GM18870 (cell line): ENCODE results near the gene NDUFAF7.
"Not testable (repeated sequence)": the region's sequence is repeated elsewhere in the genome, so short reads cannot be mapped to it uniquely, and the experiment has no call there.

Experiments
- ATAC-seq: cut with Tn5 transposase; IDR thresholded peaks from one replicate; pipeline ENCODE4 v1.9.1; 2021; ENCODE audit warnings: moderate library complexity; ENCODE audit not compliant: unreplicated experiment

Gene NDUFAF7

GRCh38 chr2:37231241-37232130, at the start of gene NDUFAF7, which contains the start of gene CEBPZ:
Gene NDUFAF7 (plus strand): TSS chr2:37231658. CDS start chr2:37231706, 48 bp downstream.
Gene CEBPZ (minus strand): TSS chr2:37231596. CDS start chr2:37231567, 29 bp downstream.
- ATAC-seq = peak; percentile 91

DNA sequence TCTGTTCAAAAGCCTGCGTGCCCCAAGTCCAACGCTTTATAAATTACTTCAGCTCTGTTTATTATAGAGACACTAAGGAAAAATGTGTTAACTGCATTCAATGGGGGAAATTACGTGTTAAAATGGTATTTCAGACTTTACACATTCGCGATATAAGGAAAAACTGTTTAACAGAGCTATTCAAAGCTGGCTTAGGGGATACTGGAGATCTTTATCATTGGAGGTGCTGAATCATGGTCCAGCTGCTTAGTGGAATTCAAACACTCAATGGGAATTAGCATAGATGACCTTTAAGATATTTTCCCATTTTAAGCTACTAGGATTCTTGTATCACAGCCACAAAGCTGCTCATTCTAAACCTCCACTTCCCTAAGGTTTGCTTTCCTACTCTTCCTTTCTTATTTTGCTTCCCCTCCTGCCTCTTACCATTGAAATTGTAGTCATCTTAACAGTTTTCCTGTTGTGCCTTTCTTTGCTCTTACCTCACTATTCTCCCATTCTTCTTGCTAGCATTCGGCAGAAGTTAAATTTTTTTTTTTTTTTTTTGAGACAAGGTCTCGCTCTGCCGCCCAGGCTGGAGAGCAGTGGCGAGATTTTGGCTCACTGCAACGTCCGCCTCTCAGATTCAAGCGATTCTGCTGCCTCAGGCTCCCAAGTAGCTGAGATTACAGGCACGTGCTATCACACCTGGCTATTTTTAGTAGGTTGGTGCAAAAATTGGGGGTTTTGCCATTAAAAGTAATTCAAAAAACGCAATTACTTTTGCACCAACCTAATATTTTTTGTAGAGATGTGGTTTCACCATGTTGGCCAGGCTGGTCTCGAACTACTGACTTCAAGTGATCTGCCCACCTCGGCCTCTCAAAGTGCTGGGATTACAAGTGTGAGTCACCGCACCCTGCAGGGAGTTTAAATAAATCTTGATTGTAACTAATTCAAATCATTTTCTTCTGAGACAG, 49.5 kb upstream of the NDUFAF7 start:
- no peak for ATAC-seq

DNA sequence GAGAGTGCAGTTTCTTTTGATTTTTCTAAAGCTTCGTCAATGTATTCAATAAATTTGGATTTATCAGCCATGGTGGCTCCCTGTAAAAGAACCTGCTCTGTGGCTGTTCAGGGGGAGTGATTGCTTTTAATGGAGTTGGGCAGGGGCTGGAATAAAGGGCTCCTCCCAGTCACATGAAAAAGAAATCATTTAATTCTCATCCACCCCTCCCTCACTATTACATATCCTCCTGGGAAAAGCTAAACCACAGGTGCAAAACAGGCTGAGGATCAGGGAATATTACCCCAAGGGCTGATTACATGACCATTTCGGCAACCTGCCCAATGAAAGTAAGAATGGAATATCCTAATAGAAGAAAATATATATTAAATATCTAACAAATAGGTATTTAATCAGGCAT, 42.9 kb upstream of the NDUFAF7 start, which contains the start of gene SULT6B1:
Gene SULT6B1, minus strand, starts transcription at position 101 of the 400 bp plus-strand sequence. Its CDS starts 30 bp downstream, at position 71.
- no peak for ATAC-seq

DNA sequence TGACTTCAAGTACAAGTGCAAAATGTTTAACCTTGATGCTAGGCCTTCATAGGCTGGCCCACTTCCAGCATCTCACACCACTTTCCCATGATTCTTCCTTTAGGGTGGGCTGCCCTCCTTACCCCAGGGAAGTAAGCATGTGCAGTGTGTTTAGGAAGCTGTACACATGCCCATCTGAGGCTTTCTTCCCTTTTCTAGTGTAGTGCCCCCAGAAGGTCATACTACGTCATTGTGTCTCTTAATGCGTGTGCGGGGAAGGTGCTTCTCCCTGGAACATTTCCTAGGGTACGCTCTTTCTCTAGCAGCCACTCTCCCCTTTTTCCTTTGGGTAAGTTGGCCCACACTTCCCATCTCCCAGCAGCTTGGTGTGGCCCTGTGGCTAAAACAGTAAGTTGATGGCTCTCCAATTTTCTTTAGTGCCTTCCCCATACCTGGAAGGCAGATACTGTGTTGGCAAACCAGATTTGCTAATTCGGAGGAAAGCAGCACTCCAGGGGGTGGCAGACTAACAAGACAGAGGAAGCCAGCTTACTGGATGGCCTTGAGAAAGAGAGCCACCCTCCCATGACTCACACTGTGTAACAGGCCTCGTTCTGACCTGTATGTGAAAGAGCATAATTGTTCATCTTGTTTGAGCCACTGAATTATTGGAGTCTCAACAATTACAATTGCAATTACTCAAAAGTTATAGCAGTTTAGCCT, 41.9 kb upstream of the NDUFAF7 start:
- ATAC-seq = no peak

DNA sequence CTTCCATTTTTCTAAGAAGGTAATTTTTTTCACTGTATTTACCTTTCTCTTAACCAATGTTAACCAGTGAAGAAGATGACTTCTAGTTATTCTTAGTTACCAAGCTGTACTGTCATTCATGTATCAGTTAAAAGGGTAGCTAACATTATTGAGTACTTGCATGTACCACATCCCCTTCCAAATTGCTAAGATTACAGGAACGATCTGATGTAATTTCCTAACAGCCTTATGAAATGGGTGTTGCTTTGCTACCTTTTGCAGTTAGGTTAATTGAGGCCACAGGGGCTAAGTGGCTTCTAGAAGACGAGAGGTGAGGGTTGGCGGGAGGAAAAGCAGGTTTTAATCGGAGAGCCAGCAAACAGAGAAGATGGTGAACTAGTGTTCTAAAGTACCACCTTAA, 41.2 kb upstream of the NDUFAF7 start:
- no peak for ATAC-seq

DNA sequence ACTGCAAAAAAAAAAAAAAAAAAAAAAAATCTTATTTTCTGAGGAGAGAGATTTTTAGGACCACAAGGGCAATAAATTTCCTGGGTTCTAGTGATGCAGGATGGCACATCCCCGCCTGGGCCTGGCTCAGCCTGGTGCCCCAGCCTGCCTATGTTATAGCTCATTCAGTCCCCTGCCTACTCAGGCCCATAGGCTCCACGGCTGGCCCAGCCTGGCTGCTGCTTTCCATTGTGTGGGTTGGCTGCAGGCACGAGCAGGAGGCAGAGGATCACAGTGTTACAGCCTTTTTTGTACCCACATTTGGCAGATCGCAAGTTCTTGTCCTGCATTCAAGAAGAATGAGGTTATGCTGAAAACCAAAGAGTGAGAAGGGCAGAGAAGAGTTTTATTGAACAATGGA, 40.2 kb upstream of the NDUFAF7 start:
- ATAC-seq = no peak

GRCh38 chr2:37191747-37192146, 39.7 kb upstream of the NDUFAF7 start:
- no peak for ATAC-seq

GRCh38 chr2:37192551-37192950, 38.9 kb upstream of the NDUFAF7 start:
- no peak for ATAC-seq

GRCh38 chr2:37195862-37196319, 35.6 kb upstream of the NDUFAF7 start:
- not testable (repeated sequence) for ATAC-seq

DNA sequence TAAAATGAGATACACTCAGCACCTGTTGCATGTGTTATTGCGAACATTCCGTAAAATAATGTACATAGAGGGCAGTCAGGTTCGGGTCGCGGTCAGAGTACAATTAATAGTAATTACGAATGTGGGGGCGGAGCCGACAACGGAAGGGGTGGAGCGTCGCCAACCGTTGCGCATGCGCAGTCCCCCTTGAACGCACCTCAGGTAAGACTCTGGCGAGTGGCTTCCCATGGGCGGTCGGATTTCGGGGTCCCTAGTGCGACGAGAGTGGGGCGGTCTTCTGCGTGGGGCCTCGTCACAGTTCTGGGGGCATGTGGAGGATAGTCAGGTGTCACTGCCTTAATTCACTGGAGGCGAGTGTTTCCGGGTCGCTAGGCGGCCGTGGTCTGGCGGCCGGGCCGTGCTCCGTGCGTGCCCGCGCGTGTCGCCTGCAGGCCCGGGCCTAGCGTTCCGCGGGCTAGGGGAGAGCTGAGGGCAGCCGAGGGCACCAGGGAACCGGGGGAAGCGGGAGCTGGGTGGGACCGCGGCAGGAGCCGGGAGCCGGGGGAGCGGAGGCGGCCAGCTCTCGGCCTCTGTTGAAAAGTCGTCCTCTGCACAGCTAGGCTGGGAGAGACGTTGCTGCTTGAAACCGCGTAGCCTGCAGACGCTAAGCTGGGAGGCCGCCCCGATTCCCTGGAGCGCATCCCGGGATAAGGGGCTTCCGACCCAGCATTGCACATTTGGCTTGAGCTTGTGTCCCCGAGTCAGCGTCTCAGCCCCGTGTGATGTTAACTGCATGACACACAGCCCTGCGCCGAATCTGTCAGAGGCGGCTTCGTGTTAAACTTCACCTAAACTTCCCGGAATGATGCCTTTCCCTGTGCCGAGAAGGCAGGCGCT, 34.9 kb upstream of the NDUFAF7 start, which contains the start of gene CEBPZOS:
Gene CEBPZOS, plus strand, starts transcription at position 177 of the 876 bp plus-strand sequence. CDS start 3,209 bp downstream, outside the sequence.
- ATAC-seq = peak; percentile 57

DNA sequence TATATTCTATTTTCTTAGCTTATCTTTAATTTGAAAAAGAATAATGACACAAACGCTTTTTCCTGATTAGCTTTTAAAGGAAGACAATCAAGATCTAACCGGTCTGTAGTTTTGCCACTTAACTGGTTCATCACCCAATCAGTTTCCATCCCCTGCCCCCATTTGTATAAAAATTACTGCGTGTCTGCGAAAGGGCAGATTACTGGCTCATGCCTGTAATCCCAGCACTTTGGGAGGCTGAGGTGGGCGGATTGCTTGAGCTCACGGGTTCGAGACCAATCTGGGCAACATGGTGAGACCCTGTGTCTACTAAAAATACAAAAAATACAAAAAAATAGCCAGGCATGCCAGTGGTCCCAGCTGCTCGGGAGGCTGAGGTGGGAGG, 32.8 kb upstream of the NDUFAF7 start:
- ATAC-seq = no peak

GRCh38 chr2:37201208-37201607, 30.2 kb upstream of the NDUFAF7 start:
- ATAC-seq = no peak

- no peak for ATAC-seq
These were observed 29.7 kb upstream of the NDUFAF7 start for GRCh38 chr2:37201766-37202165.

- ATAC-seq = no peak
These were observed 27.8 kb upstream of the NDUFAF7 start for GRCh38 chr2:37203708-37204107.

DNA sequence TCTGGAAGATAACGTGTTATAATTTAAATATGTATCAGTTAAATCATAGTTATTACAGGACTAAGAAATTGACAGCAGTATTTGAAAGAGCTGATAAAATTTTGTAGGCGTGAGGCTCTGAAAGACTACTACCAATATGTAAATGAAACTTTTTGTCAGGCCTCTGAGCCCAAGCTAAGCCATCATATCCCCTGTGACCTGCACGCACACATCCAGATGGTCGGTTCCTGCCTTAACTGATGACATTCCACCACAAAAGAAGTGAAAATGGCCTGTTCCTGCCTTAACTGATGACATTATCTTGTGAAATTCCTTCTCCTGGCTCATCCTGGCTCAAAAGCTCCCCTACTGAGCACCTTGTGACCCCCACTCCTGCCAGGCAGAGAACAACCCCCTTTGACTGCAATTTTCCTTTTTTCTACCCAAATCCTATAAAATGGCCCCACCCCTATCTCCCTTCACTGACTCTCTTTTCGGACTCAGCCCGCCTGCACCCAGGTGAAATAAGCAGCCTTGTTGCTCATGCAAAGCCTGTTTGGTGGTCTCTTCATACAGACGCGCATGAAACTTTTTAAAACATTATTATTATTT, 26.3 kb upstream of the NDUFAF7 start:
- ATAC-seq = not testable (repeated sequence)

DNA sequence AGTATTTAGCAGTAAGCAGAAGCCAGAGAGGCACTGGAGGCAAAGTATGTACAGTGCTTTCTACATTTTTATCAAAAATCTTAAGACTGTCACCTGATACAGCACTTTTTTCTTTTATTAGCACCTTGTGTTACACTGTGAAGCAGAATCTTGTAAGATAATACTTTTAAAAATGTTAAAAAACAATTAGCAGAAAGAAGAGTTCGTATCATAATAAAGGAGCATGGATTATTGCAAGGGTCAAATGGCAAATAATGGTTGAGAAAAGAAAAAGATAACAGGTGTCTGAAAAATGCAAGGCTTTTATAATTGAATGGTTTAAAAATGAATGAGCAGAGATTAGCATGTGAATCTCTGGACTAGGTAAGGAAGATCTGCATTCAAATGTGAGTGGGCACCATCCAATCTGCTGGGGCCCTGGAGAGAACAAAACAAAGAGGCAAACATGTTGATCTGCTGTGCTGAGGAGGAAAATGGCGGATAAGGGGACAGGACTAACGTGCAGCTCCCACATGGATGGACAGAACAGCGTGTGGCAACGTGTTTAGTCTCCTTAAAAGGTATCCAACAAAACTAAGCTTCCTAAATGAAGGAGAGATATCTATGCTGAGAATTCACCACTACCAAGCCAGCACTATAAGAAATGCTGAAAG, 25.6 kb upstream of the NDUFAF7 start:
- ATAC-seq = no peak

DNA sequence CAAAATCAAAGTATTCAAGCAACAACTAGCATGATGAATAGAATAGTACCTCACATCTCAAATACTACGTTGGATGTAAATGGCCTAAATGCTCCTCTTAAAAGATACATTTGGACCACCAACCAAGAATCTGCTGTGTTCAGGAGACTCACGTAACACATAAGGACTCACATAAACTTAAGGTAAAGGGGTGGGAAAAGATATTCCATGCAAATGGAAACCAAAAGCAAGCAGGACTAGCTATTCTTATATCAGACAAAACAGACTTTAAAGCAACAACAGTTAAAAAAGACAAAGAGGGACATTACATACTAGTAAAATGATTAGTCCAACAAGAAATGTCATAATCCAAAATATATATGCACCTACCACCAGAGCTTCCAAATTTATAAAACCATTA, 24.7 kb upstream of the NDUFAF7 start:
- ATAC-seq = not testable (repeated sequence)

DNA sequence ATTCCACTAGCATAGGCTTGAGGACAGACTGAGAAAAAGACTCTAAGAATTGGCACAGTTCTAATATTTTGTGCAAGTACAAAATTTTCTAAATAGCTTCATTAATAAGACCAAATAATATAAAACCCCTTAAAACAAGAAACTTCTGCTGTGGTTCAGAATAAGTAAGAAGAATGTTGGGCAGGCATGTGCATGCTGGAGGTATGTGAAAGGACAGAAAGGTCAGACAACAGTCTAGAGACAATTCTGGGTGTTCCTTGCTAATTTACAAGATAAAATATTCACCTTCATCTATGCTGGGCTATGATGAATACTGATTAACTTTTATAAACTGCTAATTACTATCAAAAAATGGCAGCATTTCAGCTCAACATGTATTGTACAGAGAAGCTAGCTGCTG, 20.2 kb upstream of the NDUFAF7 start:
- ATAC-seq = no peak

- no peak for ATAC-seq
These were observed 19.5 kb upstream of the NDUFAF7 start for GRCh38 chr2:37211939-37212338.
